Effector memory CD8-positive, alpha-beta T cell (primary cell): Measurements from ENCODE around the gene ATP4B.
A peak's percentile ranks its signal among the peaks of the same experiment; 100 is the strongest.
"Not testable (repeated sequence)": the region's sequence is repeated elsewhere in the genome, so short reads cannot be mapped to it uniquely, and the experiment has no call there.

Experiments used
- ATAC-seq: fragments of 150-1000 bp; cut with Tn5 transposase; replicated peaks from 2 replicates; pipeline ENCODE4 v1.10.0; 2021; ENCODE audit warnings: mild to moderate bottlenecking, moderate library complexity
- DNase-seq, 3 experiments: peaks; one replicate each; pipeline ENCODE4 v3.0.0; 2021
- H3K27ac Mint-ChIP-seq, 2 donors: one replicate each; pipeline ENCODE4 v1.8.0; 2022; ENCODE audit warnings: mild to moderate bottlenecking in 2 of 2, mixed read lengths in 2 of 2, moderate library complexity in 2 of 2
- H3K27me3 Mint-ChIP-seq, 2 donors: one replicate each; pipeline ENCODE4 v1.8.0; 2022; ENCODE audit warnings: mixed read lengths in 2 of 2
- H3K36me3 Mint-ChIP-seq: one replicate; pipeline ENCODE4 v1.8.0; 2022; ENCODE audit warnings: mild to moderate bottlenecking, moderate library complexity, mixed read lengths; ENCODE audit not compliant: insufficient read depth
- H3K4me1 Mint-ChIP-seq, 2 donors: one replicate each; pipeline ENCODE4 v1.8.0; 2022; ENCODE audit warnings: low read depth in 2 of 2, mixed read lengths in 2 of 2
- H3K4me3 Mint-ChIP-seq, 2 donors: one replicate each; pipeline ENCODE4 v1.8.0; 2022; ENCODE audit warnings: mild to moderate bottlenecking in 2 of 2, mixed read lengths in 2 of 2, moderate library complexity in 2 of 2
- H3K9me3 Mint-ChIP-seq, 2 donors: one replicate each; pipeline ENCODE4 v1.8.0; 2022; ENCODE audit warnings: mixed read lengths in 2 of 2

ATP4B gene

DNA sequence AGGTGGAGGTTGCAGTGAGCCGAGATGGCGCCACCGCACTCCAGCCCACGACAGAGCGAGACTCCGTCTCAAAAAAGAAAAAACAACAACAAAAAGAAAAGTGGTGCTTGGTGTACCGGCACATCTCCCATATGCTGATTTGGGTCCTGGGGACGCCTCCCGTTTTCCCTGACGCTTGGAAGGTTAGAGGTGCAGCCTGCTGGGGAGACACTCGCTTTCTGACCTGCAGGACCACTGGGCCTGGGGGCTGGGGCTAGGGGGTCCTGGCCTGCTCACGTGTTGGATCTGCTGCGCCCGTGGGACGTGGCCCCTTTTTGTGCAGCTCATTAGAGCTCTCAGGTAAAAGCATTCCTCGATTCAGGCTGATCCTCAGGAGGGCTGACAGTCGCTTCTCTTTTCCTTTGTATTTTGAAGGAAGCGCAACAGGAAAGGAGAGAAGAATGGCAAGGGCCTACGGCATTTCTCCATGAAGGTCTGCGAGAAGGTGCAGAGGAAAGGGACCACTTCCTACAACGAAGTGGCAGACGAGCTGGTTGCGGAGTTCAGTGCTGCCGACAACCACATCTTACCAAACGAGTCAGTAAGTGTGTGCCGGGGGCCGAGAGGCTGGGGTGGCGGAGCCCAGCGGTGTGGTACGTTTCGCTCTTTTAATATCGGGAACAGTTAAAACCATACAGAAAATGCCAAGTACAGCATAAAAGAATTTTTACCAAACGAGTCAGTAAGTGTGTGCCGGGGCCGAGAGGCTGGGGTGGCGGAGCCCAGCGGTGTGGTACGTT, 25.1 kb downstream of the ATP4B start:
- no peak overlapping the region for H3K4me3 Mint-ChIP-seq
- H3K36me3 Mint-ChIP-seq, result peaks cover 34% of the 10 kb centered on the region
- H3K27me3 Mint-ChIP-seq, result no peaks in the 10 kb centered on the region
- no peaks in the 10 kb centered on the region for H3K9me3 Mint-ChIP-seq
- DNase-seq (no peak), ATAC-seq (no peak)
- H3K27ac Mint-ChIP-seq, result peak overlapping the region in 1 of 2 donors; percentile 46
- H3K4me1 Mint-ChIP-seq, result peaks cover 0 to 4% of the 10 kb centered on the region in 2 donors

- peaks cover 27% of the 10 kb centered on the region for H3K36me3 Mint-ChIP-seq
- no peaks in the 10 kb centered on the region for H3K27me3 Mint-ChIP-seq
- H3K4me1 Mint-ChIP-seq, result peaks cover 0 to 4% of the 10 kb centered on the region in 2 donors
- H3K4me3 Mint-ChIP-seq, result no peak overlapping the region
- DNase-seq (no peak), ATAC-seq (no peak)
- no peaks in the 10 kb centered on the region for H3K9me3 Mint-ChIP-seq
- H3K27ac Mint-ChIP-seq, result no peak overlapping the region
Measured at GRCh38 chr13:113631341-113632095, 26.5 kb downstream of the ATP4B start.

GRCh38 chr13:113630804-113631203, 27.2 kb downstream of the ATP4B start:
- no peak for ATAC-seq

GRCh38 chr13:113630296-113630695, 27.7 kb downstream of the ATP4B start:
- ATAC-seq (no peak), DNase-seq (no peak)
- H3K9me3 Mint-ChIP-seq, result no peaks in the 10 kb centered on the region
- no peak overlapping the region for H3K4me3 Mint-ChIP-seq
- H3K36me3 Mint-ChIP-seq, result peaks cover 22% of the 10 kb centered on the region
- H3K27me3 Mint-ChIP-seq, result no peaks in the 10 kb centered on the region
- H3K27ac Mint-ChIP-seq, result no peak overlapping the region
- peaks cover 0 to 4% of the 10 kb centered on the region in 2 donors for H3K4me1 Mint-ChIP-seq

More at GRCh38 chr13:113630804-113631203, 27.2 kb downstream of the ATP4B start:
- Mint-ChIP-seq H3K27ac (no peak overlapping the region), H3K9me3 (no peaks in the 10 kb centered on the region), H3K36me3 (peaks cover 22% of the 10 kb centered on the region), H3K4me3 (no peak overlapping the region), H3K4me1 (peaks cover 0 to 4% of the 10 kb centered on the region in 2 donors), H3K27me3 (no peaks in the 10 kb centered on the region)
- no peak for DNase-seq

DNA sequence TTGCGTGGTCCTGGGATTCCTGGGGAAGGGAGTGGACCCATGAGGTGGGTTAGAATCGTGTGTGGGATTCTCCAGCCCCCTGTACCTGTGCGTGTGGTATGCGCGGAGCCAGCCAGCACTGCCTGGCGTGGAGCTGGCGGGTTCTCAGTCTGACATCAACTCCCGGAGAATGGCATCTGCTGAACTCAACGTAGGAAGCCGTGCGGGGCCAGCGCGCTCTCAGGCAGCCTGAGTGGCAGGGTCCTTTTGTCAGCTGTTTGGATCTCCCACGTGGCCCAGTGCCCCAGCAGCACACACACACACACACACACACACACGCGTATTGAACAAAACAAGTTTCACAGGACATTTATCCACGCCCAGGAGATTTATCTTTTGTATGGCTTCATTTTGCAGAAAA, 28.1 kb downstream of the ATP4B start:
- Mint-ChIP-seq H3K4me1 (peaks cover 0 to 4% of the 10 kb centered on the region in 2 donors), H3K4me3 (no peak overlapping the region), H3K9me3 (no peaks in the 10 kb centered on the region), H3K27ac (no peak overlapping the region), H3K36me3 (peaks cover 24% of the 10 kb centered on the region), H3K27me3 (no peaks in the 10 kb centered on the region)
- DNase-seq (no peak), ATAC-seq (no peak)

- peaks cover 0 to 4% of the 10 kb centered on the region in 2 donors for H3K4me1 Mint-ChIP-seq
- peaks cover 21% of the 10 kb centered on the region for H3K36me3 Mint-ChIP-seq
- H3K27me3 Mint-ChIP-seq, result no peaks in the 10 kb centered on the region
- ATAC-seq (no peak), DNase-seq (no peak)
- no peaks in the 10 kb centered on the region for H3K9me3 Mint-ChIP-seq
- no peak overlapping the region for H3K27ac Mint-ChIP-seq
- no peak overlapping the region for H3K4me3 Mint-ChIP-seq
Measured at GRCh38 chr13:113628291-113629270, 29.4 kb downstream of the ATP4B start.

GRCh38 chr13:113627136-113627535, 30.9 kb downstream of the ATP4B start:
- Mint-ChIP-seq H3K4me3 (no peak overlapping the region), H3K9me3 (no peaks in the 10 kb centered on the region), H3K4me1 (peaks cover 0 to 4% of the 10 kb centered on the region in 2 donors), H3K36me3 (peaks cover 15% of the 10 kb centered on the region), H3K27ac (peak overlapping the region in 1 of 2 donors; percentile 15), H3K27me3 (no peaks in the 10 kb centered on the region)
- DNase-seq, result no peak
- ATAC-seq, result no peak

- Mint-ChIP-seq H3K4me3 (no peak overlapping the region), H3K27ac (peak overlapping the region in 1 of 2 donors; percentile 32), H3K4me1 (peaks cover 0 to 4% of the 10 kb centered on the region in 2 donors), H3K9me3 (no peaks in the 10 kb centered on the region), H3K27me3 (no peaks in the 10 kb centered on the region), H3K36me3 (peaks cover 7% of the 10 kb centered on the region)
- ATAC-seq, result no peak
- no peak for DNase-seq
Measured at GRCh38 chr13:113625965-113626721, 31.9 kb downstream of the ATP4B start.

- H3K36me3 Mint-ChIP-seq, H3K27ac Mint-ChIP-seq, H3K27me3 Mint-ChIP-seq, DNase-seq, H3K4me3 Mint-ChIP-seq, ATAC-seq, H3K9me3 Mint-ChIP-seq, H3K4me1 Mint-ChIP-seq: not testable (repeated sequence)
Measured at GRCh38 chr13:113624640-113625304, 33.2 kb downstream of the ATP4B start.

- H3K4me3 Mint-ChIP-seq, result no peak overlapping the region
- no peaks in the 10 kb centered on the region for H3K9me3 Mint-ChIP-seq
- H3K36me3 Mint-ChIP-seq, result peaks cover 11% of the 10 kb centered on the region
- H3K4me1 Mint-ChIP-seq, result peaks cover 0 to 4% of the 10 kb centered on the region in 2 donors
- DNase-seq (no peak), ATAC-seq (no peak)
- no peak overlapping the region for H3K27ac Mint-ChIP-seq
- no peaks in the 10 kb centered on the region for H3K27me3 Mint-ChIP-seq
Measured at GRCh38 chr13:113624235-113624587, 33.8 kb downstream of the ATP4B start.

- peak overlapping the region in 1 of 2 donors; percentile 51 for H3K27ac Mint-ChIP-seq
- H3K4me1 Mint-ChIP-seq, result peaks cover under 1 to 2% of the 10 kb centered on the region in 2 donors
- H3K36me3 Mint-ChIP-seq, result peaks cover 12% of the 10 kb centered on the region
- no peaks in the 10 kb centered on the region for H3K27me3 Mint-ChIP-seq
- H3K9me3 Mint-ChIP-seq, result no peaks in the 10 kb centered on the region
- no peak for DNase-seq
- no peak overlapping the region for H3K4me3 Mint-ChIP-seq
- ATAC-seq, result no peak
Measured at GRCh38 chr13:113623491-113624234, 34.3 kb downstream of the ATP4B start.
